CD4-positive, alpha-beta T cell treated with Interleukin-6 for 4 hours (primary cell): ENCODE results near the gene ANAPC5.
A peak's percentile ranks its signal among the peaks of the same experiment; 100 is the strongest.
"Not testable (repeated sequence)": the region's sequence is repeated elsewhere in the genome, so short reads cannot be mapped to it uniquely, and the experiment has no call there.

ENCODE experiments used
- DNase-seq: peaks from one replicate; pipeline ENCODE4 v3.0.0-alpha.2; 2020; ENCODE audit warnings: mixed read lengths

Gene ANAPC5

DNA sequence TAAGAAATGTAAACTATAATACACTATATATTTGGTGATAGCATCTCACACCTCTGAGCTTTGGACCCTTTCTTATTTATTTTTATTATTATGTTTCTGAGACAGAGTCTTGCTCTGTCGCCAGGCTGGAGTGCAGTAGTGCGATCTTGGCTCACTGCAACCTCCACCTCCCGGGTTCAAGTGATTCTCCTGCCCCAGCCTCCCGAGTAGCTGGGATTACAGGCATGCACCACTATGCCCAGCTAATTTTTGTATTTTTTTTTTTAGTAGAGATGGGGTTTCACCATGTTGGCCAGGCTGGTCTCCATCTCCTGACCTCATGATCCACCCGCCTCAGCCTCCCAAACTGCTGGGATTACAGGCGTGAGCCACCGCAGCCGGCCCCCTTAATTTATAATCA, 44.8 kb downstream of the ANAPC5 start:
- not testable (repeated sequence) for DNase-seq

DNA sequence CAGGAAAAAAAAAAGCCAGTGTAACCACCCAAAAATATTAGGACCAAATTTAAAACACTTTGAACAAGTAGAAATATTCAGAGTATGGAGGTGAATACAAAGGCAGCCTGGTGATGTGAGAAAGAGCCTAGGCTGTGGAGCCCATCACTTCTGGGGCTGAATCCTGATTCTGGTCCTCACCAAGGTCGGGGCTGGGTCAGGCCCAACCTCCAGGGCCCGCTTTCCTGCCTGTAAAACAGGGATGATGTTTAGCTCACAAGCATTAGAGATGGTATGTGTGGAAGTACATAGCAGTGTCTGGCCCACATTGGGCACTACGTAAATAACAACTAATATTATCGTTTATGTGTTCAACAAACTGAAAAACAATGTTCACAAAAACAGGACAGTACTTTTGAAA, 47.9 kb downstream of the ANAPC5 start:
- no peak for DNase-seq

DNA sequence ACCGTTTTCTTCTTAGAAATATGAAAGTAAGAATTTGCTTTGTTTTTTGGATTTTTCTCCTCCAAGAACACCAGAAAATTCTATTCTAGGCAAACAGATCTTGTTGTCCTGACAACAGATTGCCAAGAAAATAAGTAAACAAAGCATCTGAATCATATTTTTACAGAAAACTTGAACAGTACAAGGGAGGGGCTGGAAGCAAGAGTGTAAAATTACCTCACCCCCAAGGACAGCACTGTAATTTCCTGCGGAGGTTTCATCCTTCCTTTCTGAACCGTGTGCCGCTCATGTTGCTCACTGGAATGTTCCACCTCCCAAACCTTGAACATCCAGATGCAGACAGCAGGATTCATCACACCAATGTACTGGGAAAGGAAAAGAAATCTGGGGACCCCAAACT, 50.3 kb downstream of the ANAPC5 start:
- no peak for DNase-seq

DNA sequence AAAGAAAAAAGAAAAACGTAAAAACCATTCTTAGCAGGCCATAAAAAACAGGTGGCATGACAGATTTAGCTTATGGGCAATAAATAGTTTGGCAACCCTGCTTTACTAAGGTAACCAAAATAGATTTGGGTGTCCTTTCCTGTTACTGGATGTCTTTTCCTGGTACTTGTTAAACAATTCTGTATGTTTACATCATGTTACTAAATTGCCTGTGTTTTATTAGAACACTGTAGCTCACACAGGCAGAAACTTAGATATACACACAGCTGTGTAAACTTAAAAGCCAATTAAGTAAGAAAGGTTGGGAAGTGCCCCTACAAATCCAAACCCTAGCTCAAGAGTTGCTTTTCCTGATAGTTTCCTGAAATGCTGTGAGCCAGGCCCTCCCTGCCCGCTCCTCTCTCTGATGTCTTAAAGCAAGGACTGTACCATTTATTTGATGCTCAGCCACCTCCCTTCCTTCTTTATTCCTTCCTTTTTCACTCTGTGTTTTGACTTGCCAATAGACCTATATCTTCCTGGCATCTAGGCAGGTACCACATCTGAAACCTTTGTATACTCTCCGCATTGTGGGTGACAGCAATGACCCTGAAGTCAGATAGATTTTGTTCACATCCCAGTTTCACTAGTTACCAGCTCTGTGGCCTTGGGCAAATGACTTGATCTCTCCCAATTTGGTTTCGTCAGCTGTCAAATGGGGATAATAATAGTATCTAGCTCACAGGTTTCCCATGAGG, 52.0 kb downstream of the ANAPC5 start:
- DNase-seq = no peak

DNA sequence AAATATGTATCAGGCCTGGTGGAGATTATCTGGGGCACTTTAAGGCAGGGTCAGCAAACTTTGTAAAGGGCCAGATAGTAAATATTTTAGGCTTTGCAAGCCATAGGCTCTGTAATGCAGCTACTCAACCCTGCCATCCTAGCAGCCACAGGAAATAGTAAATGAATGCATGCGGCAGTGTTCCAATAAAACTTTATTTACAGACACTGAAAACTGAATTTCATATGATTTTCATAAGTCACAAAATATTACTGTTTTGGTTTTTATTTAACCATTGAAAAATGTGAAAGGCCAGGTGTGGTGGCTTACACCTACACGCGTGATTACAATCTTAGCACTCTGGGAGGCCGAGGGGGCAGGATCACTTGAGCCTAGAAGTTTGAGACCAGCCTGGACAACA, 52.5 kb downstream of the ANAPC5 start:
- no peak for DNase-seq

DNA sequence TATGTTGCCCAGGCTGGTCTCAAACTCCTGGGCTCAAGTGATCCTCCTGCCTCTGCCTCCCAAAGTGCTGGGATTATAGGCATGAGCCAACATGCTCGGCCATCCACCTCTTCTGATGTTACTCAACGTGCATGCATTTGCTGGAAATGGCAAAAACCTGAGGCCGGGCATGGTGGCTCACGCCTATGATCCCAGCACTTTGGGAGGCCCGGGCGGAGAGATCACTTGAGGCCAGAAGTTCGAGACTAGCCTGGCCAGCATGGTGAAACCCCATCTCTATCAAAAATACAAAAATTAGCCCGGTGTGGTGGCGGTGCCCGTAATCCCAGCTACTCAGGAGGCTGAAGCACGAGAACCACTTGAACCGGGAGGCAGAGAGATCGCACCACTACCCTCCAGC, 53.8 kb downstream of the ANAPC5 start:
- DNase-seq = not testable (repeated sequence)

DNA sequence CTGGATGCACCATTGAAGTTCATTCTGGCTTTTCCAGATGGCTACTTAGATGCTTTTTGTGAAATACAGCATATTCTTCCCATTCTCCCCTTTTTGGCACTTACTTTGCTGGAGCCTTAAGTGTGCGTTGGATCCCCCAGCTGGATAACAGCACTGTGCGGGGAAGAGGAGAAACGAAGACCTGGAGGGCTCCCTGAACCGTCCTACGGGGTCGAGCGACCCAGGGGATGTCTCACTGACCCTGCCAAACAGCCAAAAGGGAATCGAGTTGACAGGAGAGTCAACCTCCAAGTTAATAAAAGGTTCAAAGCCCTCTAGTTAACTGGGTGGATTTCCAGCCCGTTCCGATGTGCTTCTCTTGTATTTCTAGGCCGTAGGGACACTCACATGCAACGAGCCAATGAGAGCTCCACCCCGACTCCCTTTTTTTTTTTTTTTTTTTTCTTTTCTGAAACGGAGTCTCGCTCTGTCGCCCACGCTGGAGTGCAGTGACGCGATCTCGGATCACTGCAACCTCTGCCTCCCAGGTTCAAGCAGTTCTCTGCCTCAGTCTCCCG, 54.7 kb downstream of the ANAPC5 start:
- DNase-seq = peak; percentile 24

DNA sequence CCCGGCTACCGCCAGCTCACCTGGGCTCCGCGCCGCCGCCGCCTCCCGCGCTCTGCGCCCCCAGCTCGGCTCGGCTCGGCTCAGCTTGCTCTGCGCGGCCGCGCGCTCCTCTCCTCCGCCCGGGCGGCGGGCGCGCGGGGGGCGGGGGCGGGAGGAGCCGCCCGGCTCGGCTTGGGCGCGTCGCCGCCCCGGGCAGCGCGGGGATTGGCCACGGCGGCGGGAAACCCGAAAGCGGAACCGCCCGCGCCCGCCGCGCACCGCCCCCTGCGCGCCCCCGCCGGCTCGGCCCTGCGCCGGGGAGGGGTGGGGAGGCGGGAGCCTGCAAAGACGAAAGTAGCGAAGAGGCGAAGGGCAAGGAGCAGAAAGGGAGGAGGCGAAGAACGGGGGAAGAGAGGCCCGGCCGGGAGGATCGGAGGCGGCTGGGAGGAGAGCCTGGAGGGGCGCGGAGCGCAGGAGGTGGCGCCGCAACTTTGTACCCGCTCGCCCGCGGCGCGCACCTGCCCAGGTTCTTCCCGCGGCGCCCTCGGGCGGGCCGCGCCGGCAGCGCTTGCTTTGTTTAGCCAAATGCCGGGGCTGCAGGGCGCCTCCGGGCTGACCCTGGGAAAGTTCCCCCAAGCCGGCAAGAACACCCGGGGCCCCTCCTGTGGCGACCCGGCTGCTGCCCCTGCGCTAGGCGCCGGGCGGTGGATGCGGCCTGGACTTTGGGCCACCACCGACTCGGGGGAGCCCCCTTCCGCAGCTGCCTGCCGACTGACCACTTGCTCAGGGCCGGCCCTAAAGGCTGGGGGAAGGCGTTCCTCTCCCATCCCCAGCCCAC, 55.4 kb downstream of the ANAPC5 start, which contains the start of gene CAMKK2:
Gene CAMKK2, minus strand, starts transcription at position 92 of the 817 bp plus-strand sequence. CDS start 22,183 bp downstream, outside the sequence.
- peak; percentile 90 for DNase-seq

DNA sequence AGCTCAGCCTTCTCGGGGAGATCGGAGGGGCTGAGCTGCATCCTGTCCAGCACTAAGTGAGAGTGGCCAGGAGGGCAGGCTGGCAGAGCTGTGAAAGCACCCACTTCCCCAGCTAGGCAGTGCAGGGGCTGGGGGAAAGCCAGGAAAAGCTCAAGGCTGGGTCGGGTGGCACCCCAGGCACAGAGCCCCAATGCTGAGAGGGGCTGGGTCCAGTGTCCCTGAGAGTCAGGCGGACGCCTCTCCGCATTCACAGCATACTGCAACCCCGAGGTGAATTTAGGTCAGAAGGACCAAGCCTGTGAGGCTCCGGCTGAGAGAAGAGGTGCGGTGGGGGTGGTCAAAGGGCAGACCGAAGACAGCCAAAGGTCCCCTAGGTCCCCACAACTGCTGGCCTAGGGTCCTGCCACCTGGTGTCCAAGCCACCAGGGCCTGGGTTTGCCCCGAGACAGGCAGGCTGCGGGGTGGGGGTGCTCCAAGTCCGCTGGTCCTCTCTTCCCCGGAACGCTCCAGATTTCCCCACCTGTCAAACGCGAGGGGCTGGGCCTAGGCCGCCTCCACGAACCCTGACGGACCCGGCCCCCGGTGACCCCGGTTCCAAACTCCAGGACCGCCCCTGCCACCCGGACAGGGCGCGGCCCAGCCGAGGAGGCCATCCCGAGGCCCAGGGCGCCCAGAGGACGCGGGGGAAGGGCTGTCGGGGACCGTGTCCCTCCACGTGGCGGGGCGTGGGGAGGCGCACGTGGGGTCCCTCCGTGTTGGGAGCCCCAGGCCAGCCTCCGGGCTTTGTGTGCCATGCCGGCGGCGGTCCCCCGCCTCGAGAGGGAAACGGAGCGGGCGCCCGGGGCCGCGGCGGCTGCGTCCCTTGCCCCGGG, 56.2 kb downstream of the ANAPC5 start:
- DNase-seq = peak; percentile 13

DNA sequence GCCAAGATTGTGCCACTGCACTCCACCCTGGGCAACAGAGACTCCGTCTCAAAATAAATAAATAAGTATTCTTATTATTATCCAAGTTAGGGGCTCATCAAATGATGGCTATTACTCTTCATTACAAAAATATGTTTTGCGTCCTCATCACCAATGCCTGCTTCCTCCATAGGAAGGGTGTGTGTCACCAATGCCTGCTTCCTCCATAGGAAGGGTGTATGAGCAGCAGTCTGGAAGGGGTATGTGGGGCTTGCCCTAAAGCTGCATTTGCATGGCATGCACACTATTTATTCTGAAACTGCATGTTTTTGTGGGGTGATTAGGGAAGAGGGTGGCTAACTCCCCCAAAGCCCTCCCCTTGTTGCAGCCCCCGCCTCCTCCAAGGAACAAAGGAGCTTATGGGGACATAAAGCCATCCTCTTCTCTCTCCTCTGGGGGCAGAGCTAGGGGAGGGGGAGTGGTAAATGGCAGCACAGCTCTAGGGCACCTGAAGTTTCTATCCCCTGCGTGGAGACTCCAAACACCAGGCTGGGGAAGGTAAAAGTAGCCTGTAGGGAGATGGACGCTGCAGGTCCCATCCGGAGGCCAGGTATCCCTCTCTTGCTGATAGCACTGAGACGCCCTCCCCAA, 57.0 kb downstream of the ANAPC5 start:
- peak; percentile 11 for DNase-seq

DNA sequence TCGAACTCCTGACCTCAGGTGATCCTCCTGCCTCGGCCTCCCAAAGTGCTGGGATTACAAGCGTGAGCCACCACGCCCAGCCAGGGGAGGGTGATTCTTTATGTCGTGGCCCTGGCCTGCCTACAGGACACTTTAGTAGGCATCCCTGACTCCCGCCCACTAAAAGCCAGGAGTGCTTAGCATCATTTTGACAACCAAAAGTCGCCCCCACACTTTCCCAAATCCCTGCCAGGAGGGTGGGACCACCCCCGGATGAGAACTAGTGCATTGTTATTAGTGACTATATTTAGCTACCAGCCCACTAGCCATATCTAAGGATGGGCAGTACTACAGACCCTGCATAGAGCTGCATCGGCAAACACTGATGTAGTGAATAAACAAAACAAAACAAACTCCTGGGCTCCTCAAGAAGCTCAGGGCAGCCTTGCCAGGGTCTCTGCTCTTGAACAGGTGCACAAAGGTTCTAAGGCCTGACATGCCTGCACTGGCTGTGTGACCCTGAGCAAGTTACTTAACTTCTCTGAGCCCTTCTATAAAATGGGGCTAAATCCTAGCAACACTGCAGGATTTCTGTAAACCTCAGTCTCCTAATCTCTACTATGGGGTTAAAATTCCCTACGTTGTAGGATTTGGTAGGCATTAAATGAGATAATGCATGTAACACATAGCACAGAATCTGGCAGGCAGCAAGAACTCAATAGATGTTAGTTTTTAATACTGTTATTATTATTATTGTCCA, 57.9 kb downstream of the ANAPC5 start:
- no peak for DNase-seq

DNA sequence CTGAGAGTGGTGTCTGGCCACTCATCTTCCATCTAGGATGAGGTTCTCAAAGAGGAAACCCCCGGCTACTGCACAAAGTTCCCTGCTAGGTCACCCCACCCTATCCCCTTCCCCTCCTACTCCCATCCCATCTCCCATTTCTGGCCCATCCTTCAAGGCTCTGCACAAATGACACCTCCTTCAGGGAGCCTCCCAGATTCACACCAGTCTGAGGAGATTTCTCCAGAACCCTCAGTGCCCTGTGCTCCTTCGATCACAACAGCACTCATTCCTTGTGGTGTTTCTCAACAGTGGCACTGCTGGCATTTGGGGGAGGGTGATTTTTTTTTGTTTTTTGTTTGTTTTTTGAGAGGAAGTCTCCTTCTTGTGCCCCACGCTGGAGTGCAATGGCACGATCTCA, 58.6 kb downstream of the ANAPC5 start:
- DNase-seq = no peak

DNA sequence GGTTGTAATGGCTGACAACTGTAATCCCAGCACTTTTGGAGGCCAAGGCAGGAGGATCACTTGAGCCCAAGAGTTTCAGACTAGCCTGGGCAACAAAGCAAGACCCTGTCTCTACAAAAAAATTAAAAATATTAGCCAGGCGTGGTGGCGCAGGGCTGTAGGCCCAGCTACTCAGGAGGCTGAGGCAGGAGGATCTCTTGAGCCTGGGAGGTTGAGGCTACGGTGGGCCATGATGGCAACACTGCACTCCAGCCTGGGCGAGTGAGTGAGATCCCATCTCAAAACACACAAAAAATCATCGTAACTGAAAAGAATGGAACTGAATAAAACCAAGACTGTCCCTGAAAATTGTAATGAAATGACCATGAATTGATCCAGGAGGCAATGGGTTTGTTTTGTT, 61.8 kb downstream of the ANAPC5 start:
- no peak for DNase-seq

DNA sequence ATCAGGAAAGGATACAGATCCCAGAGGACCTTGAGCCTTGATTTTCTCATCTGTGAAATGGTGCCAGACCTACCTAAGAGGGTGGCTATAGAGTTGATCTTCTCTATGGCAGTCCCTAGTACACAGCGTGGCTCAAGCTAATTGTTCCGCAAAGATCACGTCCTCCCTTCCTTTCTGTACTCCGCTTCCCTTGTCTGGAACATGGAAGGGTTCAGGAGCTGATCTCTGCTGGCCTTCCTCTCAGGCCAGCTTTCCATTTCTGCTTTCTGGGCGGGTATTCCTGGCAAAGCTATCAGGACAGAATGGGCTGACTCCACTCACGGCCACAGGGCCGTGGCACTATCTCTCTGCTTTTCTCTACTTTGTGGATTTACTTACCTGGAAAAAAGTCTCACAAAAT, 62.2 kb downstream of the ANAPC5 start:
- no peak for DNase-seq

DNA sequence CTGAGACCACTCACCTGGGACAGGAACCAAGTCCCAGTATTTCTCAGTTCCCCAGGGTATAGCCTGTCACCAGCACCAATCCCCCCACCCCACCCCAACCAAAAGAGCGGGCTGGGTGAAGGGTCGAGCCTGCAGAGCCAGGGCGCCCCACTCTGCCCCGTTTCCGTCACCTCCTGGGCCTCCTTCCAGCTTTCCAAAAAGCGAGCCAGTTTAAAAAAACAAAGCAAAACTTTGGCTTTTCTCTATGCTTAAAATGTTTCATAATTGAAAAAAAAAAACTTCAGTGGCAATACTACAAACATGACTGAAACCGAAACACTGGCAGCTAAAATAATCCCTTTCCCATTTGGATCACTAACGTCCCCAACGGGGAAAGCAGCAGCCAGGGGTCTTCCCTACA, 63.2 kb downstream of the ANAPC5 start:
- no peak for DNase-seq

DNA sequence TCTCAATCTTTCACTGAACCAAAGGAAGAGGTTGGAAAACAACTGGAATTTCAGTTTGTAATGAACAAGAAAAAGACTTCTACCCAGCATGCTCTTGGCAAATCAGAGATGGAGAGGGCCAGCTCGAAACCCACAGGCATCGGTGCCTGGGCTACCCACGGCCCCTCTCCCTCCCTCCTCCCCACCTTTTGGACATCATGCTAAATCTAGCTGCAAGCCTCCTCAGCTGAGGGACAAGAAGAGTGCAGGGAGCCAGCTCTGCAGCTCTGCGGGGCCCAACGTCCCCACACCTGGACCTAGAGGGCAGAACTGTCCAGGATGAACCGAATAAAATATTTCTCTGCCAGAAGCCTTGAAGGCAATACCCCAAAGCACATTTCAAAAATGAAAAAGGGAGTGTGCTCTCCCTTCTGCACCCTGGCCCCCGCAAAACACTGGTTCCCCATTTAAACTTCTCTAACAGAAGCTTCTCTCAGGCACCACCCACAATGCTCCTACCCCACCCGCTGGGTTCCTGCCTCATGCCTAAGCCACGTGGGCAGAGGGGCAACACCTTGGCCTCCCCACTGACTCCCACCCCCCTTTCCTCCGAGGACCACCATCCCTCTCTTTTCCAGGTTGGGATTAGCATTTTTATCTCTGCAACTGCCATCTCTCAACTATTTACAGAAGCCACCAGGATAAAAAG, 63.9 kb downstream of the ANAPC5 start:
- DNase-seq = no peak

DNA sequence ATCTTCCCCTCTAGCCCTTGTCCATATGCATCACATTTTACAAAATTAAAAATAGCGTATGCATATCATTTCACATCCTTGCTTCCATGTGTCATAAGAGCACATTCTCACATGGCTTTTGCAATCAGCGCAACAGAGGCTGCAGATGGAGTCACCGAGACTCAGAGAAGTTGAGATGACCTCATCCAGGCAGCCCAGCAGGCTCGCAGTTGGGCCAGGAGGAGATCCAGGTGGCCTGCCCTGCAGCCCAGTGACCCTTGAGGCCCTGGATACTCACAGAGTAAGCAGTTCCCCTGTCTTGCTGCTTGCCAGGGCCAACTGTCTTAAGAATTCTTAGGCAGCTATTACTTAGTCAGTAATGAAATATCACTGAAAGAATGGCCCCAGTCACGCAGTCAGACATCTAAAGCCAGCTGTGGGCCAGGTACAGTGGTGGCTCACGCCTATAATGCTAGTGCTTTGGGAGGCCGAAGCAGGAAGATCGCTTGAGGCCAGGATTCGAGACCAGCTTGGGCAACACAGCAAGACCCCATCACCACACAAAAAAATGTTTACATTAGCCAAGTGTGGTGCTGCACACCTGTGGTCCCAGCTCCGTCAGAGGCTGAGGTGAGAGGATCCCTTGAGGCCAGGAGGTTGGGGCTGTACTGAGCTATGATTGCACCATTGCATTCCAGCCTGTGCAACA, 64.8 kb downstream of the ANAPC5 start:
- no peak for DNase-seq

DNA sequence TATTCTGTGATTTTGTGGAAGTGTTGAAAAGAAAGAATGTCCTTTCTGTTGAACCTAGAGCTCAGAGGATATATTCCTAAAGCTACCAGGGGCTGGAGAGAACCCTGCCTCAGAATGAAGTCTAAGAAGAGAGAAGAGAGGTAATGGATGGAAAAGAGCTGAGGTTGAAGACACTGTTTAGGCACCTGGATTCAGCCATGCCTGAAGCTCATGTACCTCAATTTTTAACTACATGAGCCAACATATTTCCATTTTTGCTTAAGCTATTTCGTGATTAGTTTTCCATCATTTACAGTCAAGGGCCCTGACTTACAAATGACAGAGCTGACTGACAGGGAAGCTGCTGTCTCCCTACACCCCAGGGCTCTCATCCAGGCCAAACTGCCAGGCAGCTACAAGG, 66.4 kb downstream of the ANAPC5 start:
- DNase-seq = no peak

DNA sequence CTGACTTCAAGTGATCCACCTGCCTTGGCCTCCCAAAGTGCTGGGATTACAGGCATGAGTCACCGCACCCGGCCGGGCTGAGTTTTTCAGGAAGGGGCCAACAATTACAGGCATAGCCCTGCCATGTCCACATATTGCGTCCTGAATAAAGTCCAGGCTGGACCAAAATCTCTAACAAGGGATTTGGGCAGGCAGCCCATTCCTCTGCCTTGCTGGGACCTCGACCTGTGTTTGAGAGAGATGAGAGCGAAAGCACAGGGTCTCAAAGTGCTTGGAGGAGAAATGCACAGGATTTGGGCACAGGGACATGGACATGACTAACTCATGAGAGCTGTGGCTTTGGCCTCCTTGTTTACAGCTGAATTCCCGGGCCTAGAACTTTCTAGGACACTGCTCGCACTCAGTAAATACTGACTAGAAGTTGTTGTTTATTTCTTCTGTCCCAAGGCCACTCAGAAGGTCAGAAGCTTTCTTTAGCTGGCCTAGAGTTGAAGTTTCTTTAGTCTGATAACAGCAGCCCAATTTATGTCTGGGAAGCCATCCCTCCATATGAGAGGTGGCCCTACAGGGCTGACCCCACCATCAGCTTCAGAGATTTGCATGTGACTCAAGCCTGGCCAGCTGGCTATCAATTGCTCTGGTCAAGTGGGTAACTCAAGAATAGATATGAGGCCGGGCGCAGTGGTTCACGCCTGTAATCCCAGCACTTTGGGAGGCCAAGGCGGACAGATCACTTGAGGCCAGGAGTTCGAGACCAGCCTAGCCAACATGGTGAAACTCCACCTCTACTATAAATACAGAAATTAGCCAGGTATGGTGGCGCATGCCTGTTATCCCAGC, 67.4 kb downstream of the ANAPC5 start:
- no peak for DNase-seq
